ENCODE results near the gene AFF1.
A peak's percentile ranks its signal among the peaks of the same experiment; 100 is the strongest.
"Not testable (repeated sequence)": the region's sequence is repeated elsewhere in the genome, so short reads cannot be mapped to it uniquely, and the experiment has no call there.

AFF1 gene

GRCh38 chr4:87118826-87119225 is 184.0 kb downstream of the AFF1 start:
- DNase-seq = no peak

- DNase-seq = no peak
Observed at GRCh38 chr4:87120010-87120409, 185.2 kb downstream of the AFF1 start.

- DNase-seq = no peak
Observed at GRCh38 chr4:87120411-87121162, 185.8 kb downstream of the AFF1 start.

- DNase-seq = peak; percentile 94
Observed at GRCh38 chr4:87121341-87122065, 186.7 kb downstream of the AFF1 start.

GRCh38 chr4:87122252-87122651 is 187.4 kb downstream of the AFF1 start:
- DNase-seq = peak; percentile 77

- DNase-seq = no peak
Observed at GRCh38 chr4:87126056-87126455, 191.2 kb downstream of the AFF1 start.

GRCh38 chr4:87128006-87128705 is 193.3 kb downstream of the AFF1 start:
- no peak for DNase-seq

GRCh38 chr4:87129681-87130080 is 194.9 kb downstream of the AFF1 start:
- no peak for DNase-seq

- DNase-seq = no peak
Observed at GRCh38 chr4:87130985-87131703, 196.3 kb downstream of the AFF1 start.

- no peak for DNase-seq
Observed at GRCh38 chr4:87132035-87132434, 197.2 kb downstream of the AFF1 start.

- DNase-seq = no peak
Observed at GRCh38 chr4:87133183-87133582, 198.4 kb downstream of the AFF1 start.

GRCh38 chr4:87134122-87134521 is 199.3 kb downstream of the AFF1 start:
- no peak for DNase-seq

GRCh38 chr4:87141428-87141827 is 206.6 kb downstream of the AFF1 start:
- DNase-seq = no peak

GRCh38 chr4:87144356-87144755 is 209.5 kb downstream of the AFF1 start:
- no peak for DNase-seq

GRCh38 chr4:87145934-87146333 is 211.1 kb downstream of the AFF1 start:
- not testable (repeated sequence) for DNase-seq

- DNase-seq = no peak
Observed at GRCh38 chr4:87147116-87147515, 212.3 kb downstream of the AFF1 start.

- peak; percentile 38 for DNase-seq
Observed at GRCh38 chr4:87150498-87151261, 215.9 kb downstream of the AFF1 start.

- DNase-seq = no peak
Observed at GRCh38 chr4:87151730-87152129, 216.9 kb downstream of the AFF1 start.

GRCh38 chr4:87152310-87153041 is 217.7 kb downstream of the AFF1 start:
- DNase-seq = no peak

- DNase-seq = no peak
Observed at GRCh38 chr4:87153078-87153870, 218.5 kb downstream of the AFF1 start.

GRCh38 chr4:87165892-87166291 is 231.1 kb downstream of the AFF1 start:
- no peak for DNase-seq

Measured in NCI-H446 treated with DMSO at 0.1 percent for 48 hours (cell line).